Cardiac septum (tissue), 1 donor: ENCODE results near the gene PTPRK. TPM values are rescaled to one million over a fixed set of nuclear protein-coding genes. Genes with fewer than 3 reads are reported as not detected.
"Not testable (repeated sequence)": the region's sequence is repeated elsewhere in the genome, so short reads cannot be mapped to it uniquely, and the experiment has no call there.

Experiments used
- DNase-seq: peaks from one replicate; pipeline ENCODE4 v3.0.0-alpha.2; 2020; ENCODE audit warnings: low spot score
- intact Hi-C: fragments of 100-400 bp; cut with DNase I; formaldehyde crosslinking; loops from one replicate; pipeline ENCODE4 v1.14.0; 2022
- total RNA-seq: library from RNA; stranded (reverse); fragmentation: NEBNext Ultra II Directional; extraction: Animal tissue kit (Norgen Biotek cat#: 25700); gene quantifications from one replicate; pipeline ENCODE4 v1.2.1, GENCODE V29; 2021
- donor health status: DM: no; HTN: no; CAD: no.

PTPRK gene
- total RNA-seq, 1 donor from 2014 or later, result 51.4 TPM

- intact Hi-C loops, result no loop called here
- DNase-seq, result no peak
These were observed 24.7 kb downstream of the PTPRK start for GRCh38 chr6:128495536-128496333.

- no peak for DNase-seq
- intact Hi-C loops, result no loop called here
These were observed 26.0 kb downstream of the PTPRK start for GRCh38 chr6:128494440-128494839.

- intact Hi-C loops, result no loop called here
- DNase-seq, result no peak
These were observed 26.5 kb downstream of the PTPRK start for GRCh38 chr6:128493877-128494276.

- DNase-seq, result no peak
- intact Hi-C loops, result no loop called here
These were observed 28.0 kb downstream of the PTPRK start for GRCh38 chr6:128492386-128492785.

DNA sequence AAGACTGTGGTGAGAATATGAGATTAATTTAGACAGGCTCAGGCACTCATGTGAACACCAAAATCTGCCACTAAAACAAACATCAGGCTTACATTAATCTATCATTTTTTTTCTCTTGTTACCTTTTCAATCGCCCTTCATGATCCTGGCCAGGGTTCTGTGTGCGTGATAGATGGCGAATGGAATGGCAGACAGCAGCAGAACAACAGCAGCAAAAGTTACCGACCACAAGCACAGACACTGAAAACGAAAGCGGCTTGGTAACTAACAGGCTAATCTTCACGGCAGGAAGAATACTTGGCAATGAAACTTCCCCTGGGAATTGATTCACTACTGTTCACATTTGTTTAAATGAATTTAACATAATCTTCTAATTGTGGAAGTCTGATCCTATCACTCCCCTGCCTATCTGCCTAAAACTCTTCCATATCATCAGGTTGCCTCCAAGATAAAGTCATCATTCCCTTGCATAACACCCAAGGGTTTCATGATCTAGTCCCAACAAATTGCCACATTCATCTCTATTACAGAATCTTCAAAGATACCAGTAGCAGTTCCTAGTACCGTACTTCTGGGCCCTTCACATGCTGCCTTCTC, 28.7 kb downstream of the PTPRK start:
- intact Hi-C loops, result no loop called here

GRCh38 chr6:128491100-128491581, 29.3 kb downstream of the PTPRK start:
- DNase-seq, result no peak
- intact Hi-C loops, result no loop called here

More for the DNA sequence above, 28.7 kb downstream of the PTPRK start:
- DNase-seq, result no peak

- intact Hi-C loops, result loop anchor here (10.0 kb wide), 1 partner anchor 153 kb away; no protein-coding TSS in a partner anchor
- no peak for DNase-seq
These were observed 32.7 kb downstream of the PTPRK start for GRCh38 chr6:128487746-128488145.

- intact Hi-C loops, result loop anchor here (10.0 kb wide), 1 partner anchor 152 kb away; no protein-coding TSS in a partner anchor
- DNase-seq, result no peak
These were observed 33.3 kb downstream of the PTPRK start for GRCh38 chr6:128487055-128487454.

DNA sequence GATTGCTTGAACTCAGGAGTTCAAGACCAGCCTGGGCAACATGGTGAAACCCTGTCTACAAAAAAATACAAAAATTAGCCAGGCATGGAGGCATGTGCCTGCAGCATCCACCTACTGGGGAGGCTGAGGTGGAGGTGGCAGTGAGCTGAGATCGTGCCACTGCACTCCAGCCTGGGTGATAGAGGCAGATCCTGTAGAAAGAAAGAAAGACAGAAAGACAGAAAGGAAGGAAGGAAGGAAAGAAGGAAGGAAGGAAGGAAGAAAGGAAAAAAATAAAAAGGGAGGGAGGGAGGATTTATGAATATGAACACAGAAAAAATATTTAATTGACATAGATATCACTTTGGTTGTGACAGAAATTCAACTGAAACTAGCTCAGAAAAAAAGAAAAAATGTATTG, 33.8 kb downstream of the PTPRK start:
- intact Hi-C loops, result loop anchor here (10.0 kb wide), 1 partner anchor 152 kb away; no protein-coding TSS in a partner anchor

GRCh38 chr6:128483472-128484135, 36.8 kb downstream of the PTPRK start:
- intact Hi-C loops, result loop anchor here (10.0 kb wide), 1 partner anchor 149 kb away; no protein-coding TSS in a partner anchor
- DNase-seq, result no peak

More for the DNA sequence above, 33.8 kb downstream of the PTPRK start:
- not testable (repeated sequence) for DNase-seq

- no peak for DNase-seq
- intact Hi-C loops, result loop anchor here (10.0 kb wide), 1 partner anchor 148 kb away; no protein-coding TSS in a partner anchor
These were observed 37.8 kb downstream of the PTPRK start for GRCh38 chr6:128482642-128483041.

DNA sequence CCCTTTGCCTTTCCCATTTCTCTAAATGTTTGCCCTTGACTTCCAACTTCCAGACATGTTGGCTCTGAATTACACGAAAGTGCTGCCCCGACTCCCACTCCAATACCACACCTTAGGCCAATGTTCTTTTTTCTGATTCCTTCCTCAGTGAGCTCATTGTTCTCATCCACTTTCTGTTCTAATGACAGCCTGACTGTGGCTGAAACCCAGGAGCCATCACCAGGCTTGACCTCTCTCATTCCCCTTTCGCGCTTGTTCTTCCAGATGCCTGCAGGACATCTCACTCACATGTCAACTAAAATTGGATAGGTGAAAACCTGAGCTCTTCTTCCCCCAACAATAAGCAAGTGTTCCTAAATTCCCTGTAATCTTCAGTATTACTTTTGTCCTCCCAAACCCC, 40.4 kb downstream of the PTPRK start:
- intact Hi-C loops, result loop anchor here (10.0 kb wide), 1 partner anchor 145 kb away; no protein-coding TSS in a partner anchor
- DNase-seq, result no peak

DNA sequence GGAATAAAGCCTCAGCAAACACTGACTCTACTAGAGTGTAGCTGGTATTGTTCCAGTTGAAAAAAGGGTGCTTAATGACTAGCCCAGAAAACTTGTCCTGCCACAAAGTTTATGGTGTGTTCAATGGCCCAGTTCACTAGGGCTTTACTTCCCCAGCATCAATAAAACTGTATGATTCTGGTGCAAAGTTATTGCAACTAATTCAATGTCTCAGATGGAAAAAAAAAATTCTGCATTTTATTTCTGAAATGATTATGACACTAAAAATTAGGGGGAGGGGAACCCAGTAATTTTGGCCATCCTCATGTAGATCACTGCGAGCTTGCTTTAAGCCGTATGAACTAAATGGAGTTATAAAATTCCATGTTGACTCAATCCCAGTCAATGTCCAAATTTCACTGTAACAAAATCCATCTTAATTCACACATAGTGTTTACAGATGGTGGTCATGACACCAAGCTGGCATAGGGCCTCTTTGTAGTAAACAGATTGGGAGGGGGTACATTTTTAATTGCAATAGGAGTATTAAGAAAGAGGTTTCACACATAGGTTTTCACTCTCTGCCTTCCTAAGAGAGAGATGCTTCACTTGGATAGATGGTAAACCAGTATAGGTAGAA, 41.2 kb downstream of the PTPRK start:
- no peak for DNase-seq
- intact Hi-C loops, result no loop called here

DNA sequence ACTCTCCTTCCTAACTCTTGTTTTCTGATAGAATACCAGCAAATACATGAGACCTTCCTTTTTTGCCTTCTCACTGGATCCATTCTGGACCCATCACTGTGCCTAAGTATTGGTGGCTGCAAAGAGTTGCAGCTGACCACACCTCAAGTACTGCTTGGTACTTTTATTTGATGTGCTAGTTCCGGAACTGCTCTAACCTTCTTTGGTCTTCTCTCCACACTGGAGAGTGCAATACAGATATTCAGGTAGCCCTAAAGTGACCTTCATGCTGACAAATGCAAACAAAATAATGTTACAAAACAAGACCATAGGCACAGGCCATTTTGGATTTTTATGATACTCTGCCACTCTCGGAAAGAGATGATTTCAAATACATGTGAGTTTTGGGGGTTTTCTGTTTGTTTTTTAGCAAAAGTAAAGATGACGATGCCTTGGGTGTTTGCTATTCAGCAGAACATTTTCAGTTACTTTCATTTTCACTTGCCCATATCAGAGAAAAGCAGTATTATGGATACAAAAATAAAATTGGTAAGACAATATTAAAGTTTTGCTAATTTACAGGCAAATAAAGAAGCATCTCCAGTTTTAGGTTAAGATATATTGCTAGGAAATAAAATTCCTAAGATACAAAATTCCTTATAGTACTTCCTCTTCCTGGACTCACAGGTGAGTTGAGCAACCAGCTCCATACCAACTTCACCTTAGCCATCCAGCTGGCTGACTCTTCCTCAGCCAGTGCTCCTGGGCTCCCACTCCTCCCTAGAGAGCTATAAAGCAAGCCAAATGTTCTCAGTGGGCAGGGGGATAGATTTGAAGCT, 42.0 kb downstream of the PTPRK start:
- intact Hi-C loops, result no loop called here

GRCh38 chr6:128474933-128475332, 45.5 kb downstream of the PTPRK start:
- intact Hi-C loops, result no loop called here
- no peak for DNase-seq

More for the DNA sequence above, 42.0 kb downstream of the PTPRK start:
- no peak for DNase-seq

- intact Hi-C loops, result no loop called here
- DNase-seq, result no peak
These were observed 45.9 kb downstream of the PTPRK start for GRCh38 chr6:128474481-128474880.

GRCh38 chr6:128471907-128472306, 48.5 kb downstream of the PTPRK start:
- intact Hi-C loops, result no loop called here

DNA sequence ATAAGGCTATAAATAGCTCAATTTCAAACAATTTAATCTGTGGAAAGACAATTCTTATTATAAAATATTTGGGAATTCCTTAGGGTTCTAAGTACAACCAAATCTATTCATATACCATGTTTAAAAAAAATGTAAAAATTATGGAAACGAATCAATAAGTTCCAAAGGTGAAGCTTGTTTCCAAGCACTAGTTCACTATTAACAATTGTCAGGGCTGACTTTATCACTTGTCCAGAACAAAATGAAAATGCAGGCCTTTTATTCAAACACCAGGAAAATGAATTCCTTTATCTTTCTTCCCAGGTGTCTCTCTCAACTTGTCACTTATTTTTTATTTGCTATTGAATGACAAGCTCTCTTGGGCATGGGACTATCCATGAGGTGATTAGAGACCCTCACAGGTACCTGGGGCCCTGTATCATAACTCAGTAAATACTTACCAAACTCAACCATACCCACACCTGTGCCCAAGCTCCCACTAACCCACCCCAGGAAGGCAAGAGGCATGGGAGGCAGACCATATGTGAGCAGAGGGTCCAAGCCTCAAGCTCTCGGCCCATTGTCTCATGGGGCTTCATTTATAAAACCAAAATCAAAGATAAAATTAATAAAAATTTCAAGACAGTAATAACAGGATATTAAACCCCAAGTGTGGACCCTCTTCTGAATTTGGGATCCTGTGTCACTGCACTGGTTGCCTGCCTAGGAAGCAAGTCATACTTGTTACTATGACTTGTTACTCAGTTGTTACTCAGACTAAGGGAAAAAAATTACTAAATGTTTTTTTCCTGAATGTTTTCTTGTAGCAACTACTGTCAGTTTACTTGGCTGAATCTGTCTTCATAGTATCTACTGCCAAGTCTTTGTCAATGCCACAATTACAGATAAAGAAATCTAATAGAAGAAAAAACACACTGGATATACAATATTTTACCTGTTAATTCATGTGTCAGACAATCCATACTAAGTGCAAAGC, 54.7 kb downstream of the PTPRK start:
- no peak for DNase-seq
- intact Hi-C loops, result no loop called here

More at GRCh38 chr6:128471907-128472306, 48.5 kb downstream of the PTPRK start:
- no peak for DNase-seq
